SK-N-MC (cell line): ENCODE measurements around the gene GSK3A.

Experiments
- DNase-seq: peaks from one replicate; pipeline ENCODE4 v3.0.0-alpha.2; 2011; ENCODE audit warnings: low read depth, low spot score
- H3K27ac ChIP-seq: fragments of 200-600 bp; sonication (generic); 2 replicates; pipeline ENCODE4 v1.5.1; 2016; ENCODE audit warnings: mixed run types
- H3K36me3 ChIP-seq: fragments of 200-600 bp; sonication (generic); 2 replicates; pipeline ENCODE4 v1.6.1; 2017; ENCODE audit warnings: antibody characterized with exemption, low read length, mixed read lengths; ENCODE audit not compliant: insufficient read depth
- H3K4me3 ChIP-seq: fragments of 200-600 bp; sonication (generic); 2 replicates; pipeline ENCODE4 v1.5.1; 2016
- H3K9ac ChIP-seq: fragments of 200-600 bp; sonication (generic); 2 replicates; pipeline ENCODE4 v1.8.0; 2017; ENCODE audit warnings: mixed run types, mixed read lengths; ENCODE audit not compliant: insufficient read length
- H3K9me3 ChIP-seq: fragments of 200-600 bp; sonication (generic); 2 replicates; pipeline ENCODE4 v1.6.1; 2017; ENCODE audit warnings: low read depth, mild to moderate bottlenecking, antibody characterized with exemption, low read length, moderate library complexity, mixed read lengths
- EZH2 ChIP-seq: fragments of 200-600 bp; sonication (generic); IDR thresholded peaks from one replicate; pipeline ENCODE4 v1.6.1; 2017; ENCODE audit warnings: antibody characterized with exemption
- FOXP2 ChIP-seq: optimal IDR thresholded peaks from 2 replicates; pipeline ENCODE3; 2011; ENCODE audit warnings: mild to moderate bottlenecking, moderate library complexity; ENCODE audit not compliant: insufficient read depth; ENCODE audit errors: extremely low read length, control extremely low read depth
- POLR2AphosphoS5 ChIP-seq: IDR thresholded peaks from 2 replicates; pipeline ENCODE4 v1.6.1; 2012; ENCODE audit warnings: mild to moderate bottlenecking, low read depth, low read length, borderline replicate concordance

The GSK3A gene

GRCh38 chr19:42241279-42241678, 1.1 kb downstream of the GSK3A start:
- Histone ChIP-seq H3K9me3 (no peaks in the 10 kb centered on the region), H3K27ac (no peak overlapping the region), H3K9ac (peak overlapping the region; percentile 91), H3K36me3 (peaks cover 22% of the 10 kb centered on the region), H3K4me3 (peak overlapping the region; percentile 84)
- no peak for DNase-seq
- no peak for TF ChIP-seq POLR2AphosphoS5
- no peak for TF ChIP-seq EZH2
- TF ChIP-seq FOXP2: no peak

GRCh38 chr19:42239544-42240220, 2.7 kb downstream of the GSK3A start:
- H3K9me3 ChIP-seq: no peaks in the 10 kb centered on the region
- H3K36me3 ChIP-seq: peaks cover 38% of the 10 kb centered on the region
- TF ChIP-seq POLR2AphosphoS5: no peak
- no peak for TF ChIP-seq FOXP2
- TF ChIP-seq EZH2: no peak
- H3K4me3 ChIP-seq: no peak overlapping the region
- DNase-seq: no peak
- no peak overlapping the region for H3K9ac ChIP-seq
- H3K27ac ChIP-seq: no peak overlapping the region

GRCh38 chr19:42235181-42235580, 7.2 kb downstream of the GSK3A start:
- no peak for TF ChIP-seq FOXP2
- H3K27ac ChIP-seq: no peak overlapping the region
- H3K36me3 ChIP-seq: peaks cover 79% of the 10 kb centered on the region
- H3K9ac ChIP-seq: no peak overlapping the region
- no peaks in the 10 kb centered on the region for H3K9me3 ChIP-seq
- DNase-seq: no peak
- H3K4me3 ChIP-seq: no peak overlapping the region

- H3K9ac ChIP-seq: no peak overlapping the region
These were observed 8.0 kb downstream of the GSK3A start for GRCh38 chr19:42234364-42234763.

DNA sequence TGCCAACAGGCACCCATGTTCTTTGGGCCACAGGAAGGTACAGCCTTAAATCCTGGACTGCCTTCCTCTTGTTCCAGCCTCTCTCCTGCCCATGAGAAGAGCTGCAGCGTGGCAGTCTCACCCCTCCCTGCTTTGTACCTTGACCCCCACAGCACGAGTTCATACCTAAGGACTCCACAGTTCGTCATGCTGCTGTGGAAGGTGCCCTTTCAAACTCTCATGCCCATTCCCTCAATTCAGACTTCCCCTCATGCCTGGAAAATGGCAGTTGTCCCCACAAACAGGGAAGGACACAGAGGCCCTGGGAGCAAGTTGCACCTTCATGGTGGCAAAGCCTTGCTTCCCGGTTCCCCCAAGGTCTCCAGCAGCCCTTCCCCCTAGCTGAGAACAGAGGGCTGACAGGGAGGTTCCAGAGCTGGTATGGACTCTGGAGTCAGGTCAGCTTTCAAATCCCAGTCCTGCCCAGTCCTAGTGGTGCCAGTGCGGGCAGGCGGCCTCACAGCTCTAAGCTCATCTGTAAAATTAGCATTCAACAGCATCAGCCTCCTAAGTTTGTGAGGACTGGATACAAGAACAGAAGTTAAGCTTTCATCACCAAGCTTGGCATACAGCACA, 8.6 kb downstream of the GSK3A start:
- Histone ChIP-seq H3K27ac (no peak overlapping the region), H3K36me3 (peaks cover 80% of the 10 kb centered on the region), H3K9ac (no peak overlapping the region), H3K4me3 (no peak overlapping the region), H3K9me3 (no peaks in the 10 kb centered on the region)
- TF ChIP-seq FOXP2: no peak
- TF ChIP-seq EZH2: no peak
- TF ChIP-seq POLR2AphosphoS5: no peak
- no peak for DNase-seq

More at GRCh38 chr19:42234364-42234763, 8.0 kb downstream of the GSK3A start:
- no peak overlapping the region for H3K4me3 ChIP-seq
- no peak for DNase-seq
- H3K27ac ChIP-seq: no peak overlapping the region
- peaks cover 79% of the 10 kb centered on the region for H3K36me3 ChIP-seq
- TF ChIP-seq EZH2 (no peak), FOXP2 (no peak)
- no peaks in the 10 kb centered on the region for H3K9me3 ChIP-seq

DNA sequence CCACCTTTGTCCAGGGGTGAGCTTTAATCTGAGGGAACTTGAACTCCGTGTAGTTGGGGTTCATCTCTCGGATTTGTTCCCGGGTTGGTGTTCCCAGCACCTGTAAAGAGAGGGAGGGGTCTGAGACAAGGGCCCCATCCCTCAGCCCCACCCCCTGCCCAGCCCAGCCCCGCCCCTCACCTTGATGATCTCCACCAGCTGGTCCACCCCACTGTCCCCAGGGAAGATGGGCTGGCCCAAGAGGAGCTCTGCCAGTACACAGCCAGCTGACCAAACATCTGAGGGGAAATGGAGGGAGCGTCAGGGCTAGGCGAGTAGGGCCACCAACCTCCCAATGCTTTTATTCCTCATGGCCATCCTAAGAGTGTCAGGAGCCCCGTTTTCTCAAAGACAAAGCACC, 9.3 kb downstream of the GSK3A start:
- Histone ChIP-seq H3K9me3 (no peaks in the 10 kb centered on the region), H3K4me3 (no peak overlapping the region), H3K27ac (no peak overlapping the region), H3K9ac (no peak overlapping the region), H3K36me3 (peaks cover 81% of the 10 kb centered on the region)
- no peak for TF ChIP-seq EZH2
- no peak for TF ChIP-seq POLR2AphosphoS5
- no peak for TF ChIP-seq FOXP2
- DNase-seq: no peak

DNA sequence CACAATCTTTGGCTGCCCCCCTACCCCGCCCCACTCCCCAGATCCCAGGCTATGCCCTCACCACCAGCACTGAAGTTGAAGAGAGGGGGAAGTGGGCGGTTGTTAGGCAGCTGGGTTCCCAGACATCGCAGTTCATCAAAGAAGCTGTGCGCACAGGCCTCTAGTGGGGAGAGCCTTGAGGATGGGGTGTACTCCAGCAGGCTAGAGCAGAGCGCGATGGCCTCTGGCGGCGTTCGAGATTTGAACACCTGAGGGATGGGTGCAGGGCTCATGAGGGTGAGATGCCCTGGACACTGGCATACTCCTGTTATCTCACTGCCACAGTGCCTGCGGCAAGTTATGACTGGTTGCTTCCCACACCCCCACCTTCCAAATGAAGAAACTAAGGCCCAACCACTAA, 10.0 kb downstream of the GSK3A start:
- Histone ChIP-seq H3K4me3 (no peak overlapping the region), H3K36me3 (peaks cover 81% of the 10 kb centered on the region), H3K9me3 (no peaks in the 10 kb centered on the region), H3K9ac (no peak overlapping the region), H3K27ac (no peak overlapping the region)
- TF ChIP-seq EZH2: no peak
- no peak for TF ChIP-seq POLR2AphosphoS5
- no peak for DNase-seq

GRCh38 chr19:42230571-42230970, 11.8 kb downstream of the GSK3A start:
- Histone ChIP-seq H3K36me3 (peaks cover 82% of the 10 kb centered on the region), H3K9ac (no peak overlapping the region), H3K27ac (no peak overlapping the region), H3K4me3 (no peak overlapping the region), H3K9me3 (no peaks in the 10 kb centered on the region)
- no peak for TF ChIP-seq POLR2AphosphoS5
- no peak for TF ChIP-seq FOXP2
- no peak for TF ChIP-seq EZH2
- no peak for DNase-seq

DNA sequence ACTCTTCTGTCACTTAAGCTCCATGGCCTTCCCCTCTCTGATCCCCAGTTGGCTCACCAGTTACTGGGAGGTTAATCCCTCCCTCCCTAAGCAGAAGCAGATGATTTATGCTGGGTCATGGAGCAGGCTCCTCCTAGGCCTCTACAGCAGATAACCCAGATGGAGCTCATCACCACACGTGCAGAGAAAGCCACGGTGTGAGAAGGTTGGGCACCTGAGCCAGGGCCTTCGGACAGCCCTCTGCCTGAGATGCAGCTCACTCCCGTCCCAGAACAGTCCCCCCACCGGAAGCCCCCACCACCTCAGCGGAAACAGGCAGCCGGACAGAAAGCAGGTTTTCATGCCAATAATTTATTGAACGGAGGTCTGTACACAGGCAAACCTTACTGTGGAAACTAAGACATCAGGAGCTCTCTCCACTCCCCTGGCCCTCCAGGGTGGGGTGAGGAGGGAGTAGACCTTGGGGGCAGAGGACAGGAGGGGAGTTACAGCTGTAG, 12.5 kb downstream of the GSK3A start:
- TF ChIP-seq POLR2AphosphoS5 (no peak), FOXP2 (no peak), EZH2 (no peak)
- DNase-seq: no peak
- Histone ChIP-seq H3K4me3 (no peak overlapping the region), H3K36me3 (peaks cover 82% of the 10 kb centered on the region), H3K9me3 (no peaks in the 10 kb centered on the region), H3K27ac (peak overlapping the region; percentile 62), H3K9ac (no peak overlapping the region)
